Neutrophil (primary cell): Measurements from ENCODE around the gene TFR2.

Experiments
- H3K27ac ChIP-seq: fragments of 200-600 bp; sonication (generic); 2 replicates; pipeline ENCODE4 v1.5.1; 2016; ENCODE audit warnings: mild to moderate bottlenecking, moderate library complexity
- H3K27me3 ChIP-seq: fragments of 200-600 bp; sonication (generic); 2 replicates; pipeline ENCODE4 v1.6.0; 2016; ENCODE audit warnings: mild to moderate bottlenecking
- H3K36me3 ChIP-seq: fragments of 200-600 bp; sonication (generic); 2 replicates; pipeline ENCODE4 v1.5.1; 2017
- H3K4me1 ChIP-seq, 2 experiments: fragments of 200-600 bp in 1 of 2; sonication (generic) in 1 of 2; 1 replicate in 1 of 2; 2 replicates in 1 of 2; pipeline versions ENCODE4 v1.5.1 to v1.6.1; 2013 to 2016; ENCODE audit warnings: low read depth in 1 of 2, low read length in 1 of 2, mild to moderate bottlenecking in 1 of 2, moderate library complexity in 1 of 2; ENCODE audit not compliant: control insufficient read depth in 1 of 2, insufficient read depth in 1 of 2
- H3K4me3 ChIP-seq, 2 experiments: fragments of 200-600 bp in 1 of 2; sonication (generic) in 1 of 2; 1 replicate in 1 of 2; 2 replicates in 1 of 2; pipeline ENCODE4 v1.5.1; 2013 to 2016; ENCODE audit warnings: low read depth in 1 of 2, low read length in 1 of 2, mild to moderate bottlenecking in 1 of 2, moderate library complexity in 1 of 2
- H3K9me3 ChIP-seq: fragments of 200-600 bp; sonication (generic); 2 replicates; pipeline ENCODE4 v1.5.1; 2016
- CTCF ChIP-seq: fragments of 200-600 bp; sonication (generic); IDR thresholded peaks from 2 replicates; pipeline ENCODE4 v1.5.1; 2016; ENCODE audit warnings: antibody characterized with exemption

TFR2 gene

GRCh38 chr7:100614308-100614861 lies 27.0 kb downstream of the TFR2 start:
- no peak for TF ChIP-seq CTCF
- peaks cover 12% of the 10 kb centered on the region for H3K36me3 ChIP-seq
- no peak overlapping the region for H3K4me3 ChIP-seq
- peaks cover 23 to 24% of the 10 kb centered on the region in 2 experiments for H3K4me1 ChIP-seq
- H3K27me3 ChIP-seq: no peaks in the 10 kb centered on the region
- H3K27ac ChIP-seq: peak overlapping the region; percentile 94
- H3K9me3 ChIP-seq: no peaks in the 10 kb centered on the region

GRCh38 chr7:100613412-100614175 lies 27.8 kb downstream of the TFR2 start:
- peak overlapping the region; percentile 94 for H3K27ac ChIP-seq
- H3K4me3 ChIP-seq: peak overlapping the region; percentile 68 to 96
- peaks cover 3% of the 10 kb centered on the region for H3K27me3 ChIP-seq
- peaks cover 12% of the 10 kb centered on the region for H3K36me3 ChIP-seq
- H3K9me3 ChIP-seq: no peaks in the 10 kb centered on the region
- peaks cover 23 to 24% of the 10 kb centered on the region in 2 experiments for H3K4me1 ChIP-seq
- TF ChIP-seq CTCF: no peak

- H3K4me1 ChIP-seq: peaks cover 23 to 24% of the 10 kb centered on the region in 2 experiments
- peak overlapping the region; percentile 68 to 96 for H3K4me3 ChIP-seq
- peak overlapping the region; percentile 94 for H3K27ac ChIP-seq
- TF ChIP-seq CTCF: no peak
- H3K36me3 ChIP-seq: peaks cover 12% of the 10 kb centered on the region
- peaks cover 10% of the 10 kb centered on the region for H3K27me3 ChIP-seq
- H3K9me3 ChIP-seq: no peaks in the 10 kb centered on the region
These were observed 28.5 kb downstream of the TFR2 start for GRCh38 chr7:100612730-100613390.

- Histone ChIP-seq H3K4me1 (peaks cover 23 to 24% of the 10 kb centered on the region in 2 experiments), H3K36me3 (peaks cover 12% of the 10 kb centered on the region), H3K27ac (peak within 1 kb of the TSS; percentile 94), H3K4me3 (peak within 1 kb of the TSS; percentile 68 to 96), H3K27me3 (peaks cover 17% of the 10 kb centered on the region), H3K9me3 (no peaks in the 10 kb centered on the region)
- TF ChIP-seq CTCF: no peak
These were observed 29.2 kb downstream of the TFR2 start, which contains the start of gene MOSPD3 for GRCh38 chr7:100611983-100612729. Gene MOSPD3, plus strand, starts transcription at chr7:100612540. Its CDS starts 252 bp downstream, at chr7:100612792.

GRCh38 chr7:100609958-100610357 lies 31.4 kb downstream of the TFR2 start:
- peaks cover 32 to 33% of the 10 kb centered on the region in 2 experiments for H3K4me1 ChIP-seq
- H3K27me3 ChIP-seq: peaks cover 39% of the 10 kb centered on the region
- H3K9me3 ChIP-seq: no peaks in the 10 kb centered on the region
- no peak overlapping the region for H3K4me3 ChIP-seq
- H3K27ac ChIP-seq: no peak overlapping the region
- no peak for TF ChIP-seq CTCF
- peaks cover 3% of the 10 kb centered on the region for H3K36me3 ChIP-seq
